ENCODE measurements around the gene CCDC7. TPM values are rescaled to one million over a fixed set of nuclear protein-coding genes. Genes with fewer than 3 reads are reported as not detected.

The CCDC7 gene
- total and polyA plus RNA-seq, 7 experiments from 2014 or later: 7.7 to 98.7 (median 62.9) TPM

DNA sequence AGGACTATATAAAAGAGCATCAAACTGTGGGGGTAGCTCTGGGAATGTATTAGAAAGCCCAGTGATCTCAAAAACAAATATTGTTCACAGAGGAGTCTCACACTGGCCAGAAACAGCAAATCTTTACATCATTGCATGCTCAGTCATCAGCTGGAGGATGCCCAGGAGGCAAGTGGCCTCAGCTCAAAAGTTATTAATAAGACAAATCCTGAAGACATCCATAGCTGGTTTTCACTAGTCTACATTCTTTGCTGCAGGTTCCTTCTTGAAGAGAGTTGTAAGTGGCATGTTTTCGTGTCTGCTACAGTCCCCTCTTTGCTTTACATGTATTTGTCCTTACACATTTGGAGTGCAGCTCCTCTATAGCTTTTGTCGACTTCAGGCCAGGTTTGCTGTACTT lies 8.6 kb upstream of the CCDC7 start:
- H3K27me3 ChIP-seq (ENCODE audit: control insufficient read depth in 2 of 2, insufficient read depth in 2 of 2, low read length in 2 of 2): no peaks in the 10 kb centered on the region
- DNase-seq (no peak), ATAC-seq (no peak)
- no peaks in the 10 kb centered on the region for H3K9me3 ChIP-seq (ENCODE audit: control insufficient read depth in 2 of 3, low read length in 3 of 3)
- Mint-ChIP-seq H3K4me1 (peaks cover 0 to 39% (median 17%) of the 10 kb centered on the region in 7 donors), H3K4me3 (no peak overlapping the region), H3K27ac (no peak overlapping the region), H3K36me3 (peaks cover 0 to 3% (median 0%) of the 10 kb centered on the region in 5 donors), H3K9me3 (peaks cover 0 to 6% (median 2%) of the 10 kb centered on the region in 11 donors), H3K27me3 (peaks cover 0 to 11% (median 4%) of the 10 kb centered on the region in 5 donors)
- no peaks in the 10 kb centered on the region for H3K36me3 ChIP-seq (ENCODE audit: control insufficient read depth in 2 of 3, insufficient read depth in 3 of 3, low read length in 3 of 3)
- no peak overlapping the region for H3K27ac ChIP-seq (ENCODE audit: low read depth, low read length)
- intact Hi-C loops (cut with micrococcal nuclease): no loop called here
- CTCF ChIA-PET: interaction anchor here (0.6 to 1.2 kb wide), 3 partner anchors 8 to 1907 kb away, joined by 3 to 4 read pairs (median 4); partner anchors contain the start of gene CCDC7
- POLR2A ChIA-PET: interaction anchor here (0.7 to 4.9 kb wide), 2 partner anchors 8 to 163 kb away, joined by 4 to 26 read pairs; partner anchors contain the start of gene CCDC7
- H3K4me1 ChIP-seq (ENCODE audit: control insufficient read depth in 2 of 2, insufficient read depth in 2 of 2, low read length in 2 of 2): peaks cover 0 to 10% of the 10 kb centered on the region in 2 donors
- H3K4me3 ChIP-seq (ENCODE audit: low read length): no peak overlapping the region

- Mint-ChIP-seq H3K4me1 (peaks cover 2 to 30% (median 16%) of the 10 kb centered on the region in 7 donors), H3K9me3 (peaks cover 0 to 4% (median 0%) of the 10 kb centered on the region in 11 donors), H3K27me3 (peaks cover 0 to 4% (median 0%) of the 10 kb centered on the region in 5 donors), H3K27ac (peak overlapping the region; percentile 63 to 100 (median 99)), H3K36me3 (peaks cover 0 to 7% (median 0%) of the 10 kb centered on the region in 5 donors), H3K4me3 (peak overlapping the region in 9 of 10 donors; percentile 91 to 98 (median 95))
- ATAC-seq: no peak
- DNase-seq: no peak
- intact Hi-C loops (cut with micrococcal nuclease): loop anchor here (5.0 to 10.0 kb wide), 9 partner anchors 122 to 1413 kb away; partner anchors contain the start of genes KIF5B (in 1 of the 2) and ZNF438 (in 1 of the 2)
- CTCF ChIA-PET: interaction anchor here (0.7 to 2.4 kb wide), 7 partner anchors 8 to 710 kb away, joined by 3 to 9 read pairs (median 4); no protein-coding TSS in a partner anchor
- H3K4me1 ChIP-seq (ENCODE audit: control insufficient read depth in 2 of 2, insufficient read depth in 2 of 2, low read length in 2 of 2): peaks cover 8 to 9% of the 10 kb centered on the region in 2 donors
- H3K27me3 ChIP-seq (ENCODE audit: control insufficient read depth in 2 of 2, insufficient read depth in 2 of 2, low read length in 2 of 2): no peaks in the 10 kb centered on the region
- H3K36me3 ChIP-seq (ENCODE audit: control insufficient read depth in 2 of 3, insufficient read depth in 3 of 3, low read length in 3 of 3): peaks cover 0 to 5% (median 0%) of the 10 kb centered on the region in 3 experiments
- H3K9me3 ChIP-seq (ENCODE audit: control insufficient read depth in 2 of 3, low read length in 3 of 3): no peaks in the 10 kb centered on the region
- POLR2A ChIA-PET: interaction anchor here (1.1 to 4.9 kb wide), 20 partner anchors 9 to 512 kb away, joined by 3 to 111 read pairs (median 6); partner anchors contain the start of gene EPC1
- H3K4me3 ChIP-seq (ENCODE audit: low read length): no peak overlapping the region
- H3K27ac ChIP-seq (ENCODE audit: low read depth, low read length): peak overlapping the region; percentile 95
These were observed 904 bp upstream of the CCDC7 start for GRCh38 chr10:32445036-32445435.

DNA sequence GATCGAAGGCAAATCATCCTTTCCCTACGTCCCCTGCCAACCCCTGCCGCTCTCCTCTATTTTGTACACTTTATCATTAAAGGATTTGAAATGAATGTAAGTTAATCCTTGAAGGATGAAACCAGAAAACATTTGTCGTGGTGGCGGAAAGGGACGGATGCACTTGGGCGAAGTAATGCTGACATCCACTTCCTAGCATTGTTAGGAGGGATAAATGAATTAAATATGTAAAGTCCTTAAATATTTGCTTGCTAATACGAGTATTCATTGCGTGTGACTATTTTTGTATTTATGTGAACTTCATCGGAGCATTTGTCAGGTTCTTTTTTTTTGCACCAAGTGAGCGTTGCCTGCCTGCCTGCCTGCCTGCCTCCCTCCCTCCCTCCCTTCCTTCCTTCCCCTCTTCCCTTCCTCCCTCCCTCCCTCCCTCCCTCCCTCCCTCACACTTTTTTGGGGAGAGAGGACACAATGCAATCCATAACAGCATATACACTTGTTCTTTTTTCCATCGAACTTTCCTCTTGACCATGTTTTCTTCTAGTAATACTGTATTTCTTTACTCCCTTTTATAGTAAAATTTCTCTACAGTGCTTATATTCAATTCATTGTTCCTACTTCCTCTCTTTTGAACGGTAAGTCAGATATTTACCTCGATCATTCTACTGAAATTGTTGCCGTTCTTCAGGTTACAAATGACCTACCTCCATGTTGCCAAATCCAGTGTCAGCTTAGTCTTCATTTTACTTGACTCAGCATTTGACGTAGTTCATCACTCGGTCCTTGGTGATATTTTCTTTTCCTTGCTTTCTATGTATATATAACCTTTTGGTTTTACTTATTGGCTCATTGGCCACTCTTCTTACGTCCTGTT lies 831 bp downstream of the CCDC7 start:
- CTCF ChIA-PET: interaction anchor here (0.9 to 1.3 kb wide), 3 partner anchors 69 to 692 kb away, joined by 3 to 9 read pairs (median 3); no protein-coding TSS in a partner anchor
- DNase-seq: peak in 2 of 9 donors; percentile 9 to 16
- no peaks in the 10 kb centered on the region for H3K27me3 ChIP-seq (ENCODE audit: control insufficient read depth in 2 of 2, insufficient read depth in 2 of 2, low read length in 2 of 2)
- peak overlapping the region; percentile 95 for H3K27ac ChIP-seq (ENCODE audit: low read depth, low read length)
- ATAC-seq: no peak
- Mint-ChIP-seq H3K4me3 (peak overlapping the region; percentile 85 to 98 (median 94)), H3K4me1 (peaks cover 2 to 41% (median 27%) of the 10 kb centered on the region in 7 donors), H3K27me3 (peaks cover 0 to 3% (median 0%) of the 10 kb centered on the region in 5 donors), H3K36me3 (peaks cover under 1 to 13% (median 7%) of the 10 kb centered on the region in 5 donors), H3K27ac (peak overlapping the region; percentile 93 to 100 (median 99)), H3K9me3 (peaks cover 0 to 4% (median 0%) of the 10 kb centered on the region in 11 donors)
- H3K4me3 ChIP-seq (ENCODE audit: low read length): peak overlapping the region; percentile 79
- POLR2A ChIA-PET: interaction anchor here (0.6 to 4.9 kb wide), 13 partner anchors 8 to 100 kb away, joined by 3 to 111 read pairs (median 7); partner anchors contain the start of gene EPC1
- H3K36me3 ChIP-seq (ENCODE audit: control insufficient read depth in 2 of 3, insufficient read depth in 3 of 3, low read length in 3 of 3): peaks cover 0 to 5% (median 0%) of the 10 kb centered on the region in 3 experiments
- peaks cover 8 to 9% of the 10 kb centered on the region in 2 donors for H3K4me1 ChIP-seq (ENCODE audit: control insufficient read depth in 2 of 2, insufficient read depth in 2 of 2, low read length in 2 of 2)
- intact Hi-C loops (cut with micrococcal nuclease): loop anchor here (1.0 to 10.0 kb wide), 16 partner anchors 13 to 1414 kb away; partner anchors contain the start of genes ITGB1 (in 2 of the 2), KIF5B (in 1 of the 2) and ZNF438 (in 1 of the 2)
- H3K9me3 ChIP-seq (ENCODE audit: control insufficient read depth in 2 of 3, low read length in 3 of 3): no peaks in the 10 kb centered on the region

- Histone ChIP-seq H3K4me3 (ENCODE audit: low read length) (no peak overlapping the region), H3K9me3 (ENCODE audit: control insufficient read depth in 2 of 3, low read length in 3 of 3) (no peaks in the 10 kb centered on the region), H3K27me3 (ENCODE audit: control insufficient read depth in 2 of 2, insufficient read depth in 2 of 2, low read length in 2 of 2) (no peaks in the 10 kb centered on the region), H3K36me3 (ENCODE audit: control insufficient read depth in 2 of 3, insufficient read depth in 3 of 3, low read length in 3 of 3) (peaks cover 0 to 9% (median 0%) of the 10 kb centered on the region in 3 experiments), H3K27ac (ENCODE audit: low read depth, low read length) (no peak overlapping the region), H3K4me1 (ENCODE audit: control insufficient read depth in 2 of 2, insufficient read depth in 2 of 2, low read length in 2 of 2) (peaks cover 14 to 16% of the 10 kb centered on the region in 2 donors)
- CTCF ChIA-PET: interaction anchor here (0.7 kb wide), 1 partner anchor 14 kb away, joined by 3 read pairs; no protein-coding TSS in a partner anchor
- no peaks in the 10 kb centered on the region for H3K27me3 Mint-ChIP-seq
- intact Hi-C loops (cut with micrococcal nuclease): no loop called here
- peaks cover 13 to 56% (median 43%) of the 10 kb centered on the region in 7 donors for H3K4me1 Mint-ChIP-seq
- H3K4me3 Mint-ChIP-seq: no peak overlapping the region
- peak overlapping the region in 2 of 9 donors; percentile 15 to 19 for H3K27ac Mint-ChIP-seq
- DNase-seq: no peak
- POLR2A ChIA-PET: interaction anchor here (1.1 to 2.4 kb wide), 2 partner anchors 8 to 10 kb away, joined by 6 to 7 read pairs; partner anchors contain the start of gene CCDC7
- H3K9me3 Mint-ChIP-seq: peaks cover 0 to 4% (median 0%) of the 10 kb centered on the region in 11 donors
- H3K36me3 Mint-ChIP-seq: peaks cover 15 to 55% (median 39%) of the 10 kb centered on the region in 5 donors
- ATAC-seq: no peak
These were observed 8.2 kb downstream of the CCDC7 start for GRCh38 chr10:32454148-32454547.

- CTCF ChIA-PET: interaction anchor here (1.3 to 2.4 kb wide), 3 partner anchors 9 to 81 kb away, joined by 4 to 9 read pairs (median 8); no protein-coding TSS in a partner anchor
- DNase-seq (peak in 7 of 9 donors; percentile 76 to 90 (median 87)), ATAC-seq (peak; percentile 100)
- no peaks in the 10 kb centered on the region for H3K9me3 ChIP-seq (ENCODE audit: control insufficient read depth in 2 of 3, low read length in 3 of 3)
- peaks cover 0 to 4% (median 0%) of the 10 kb centered on the region in 3 experiments for H3K36me3 ChIP-seq (ENCODE audit: control insufficient read depth in 2 of 3, insufficient read depth in 3 of 3, low read length in 3 of 3)
- no peaks in the 10 kb centered on the region for H3K27me3 Mint-ChIP-seq
- intact Hi-C loops (cut with micrococcal nuclease): loop anchor here (1.0 to 5.0 kb wide), 6 partner anchors 13 to 1142 kb away; partner anchors contain the start of genes CCDC7 (in 2 of the 2), ARHGAP12 (in 1 of the 2) and ZEB1 (in 1 of the 2)
- H3K27ac Mint-ChIP-seq: peak overlapping the region; percentile 73 to 92 (median 85)
- peak overlapping the region; percentile 34 for H3K4me3 ChIP-seq (ENCODE audit: low read length)
- peak overlapping the region; percentile 48 to 79 (median 68) for H3K4me3 Mint-ChIP-seq
- peaks cover 0 to 4% (median 0%) of the 10 kb centered on the region in 11 donors for H3K9me3 Mint-ChIP-seq
- peaks cover 31 to 35% of the 10 kb centered on the region in 2 donors for H3K4me1 ChIP-seq (ENCODE audit: control insufficient read depth in 2 of 2, insufficient read depth in 2 of 2, low read length in 2 of 2)
- peak overlapping the region; percentile 43 for H3K27ac ChIP-seq (ENCODE audit: low read depth, low read length)
- H3K27me3 ChIP-seq (ENCODE audit: control insufficient read depth in 2 of 2, insufficient read depth in 2 of 2, low read length in 2 of 2): no peaks in the 10 kb centered on the region
- POLR2A ChIA-PET: interaction anchor here (0.6 to 5.0 kb wide), 10 partner anchors 10 to 697 kb away, joined by 3 to 26 read pairs (median 5); partner anchors contain the start of gene CCDC7
- H3K4me1 Mint-ChIP-seq: peaks cover 20 to 69% (median 61%) of the 10 kb centered on the region in 7 donors
- H3K36me3 Mint-ChIP-seq: peaks cover 7 to 30% (median 27%) of the 10 kb centered on the region in 5 donors
These were observed 13.2 kb downstream of the CCDC7 start for GRCh38 chr10:32459051-32459698.
